Gastroesophageal sphincter (tissue), 4 donors: Measurements from ENCODE around the gene AASDH. TPM values are rescaled to one million over a fixed set of nuclear protein-coding genes. Genes with fewer than 3 reads are reported as not detected.

Source experiments
- ATAC-seq: fragments of 150-250 bp; one replicate; pipeline ENCODE4 v1.9.1; 2016; ENCODE audit warnings: mild to moderate bottlenecking, moderate library complexity
- H3K27ac ChIP-seq, 4 donors: fragments of 200-600 bp; sonication (generic) in 3 of 4; 1 replicate in 3 of 4; 2 replicates in 1 of 4; pipeline ENCODE4 v1.5.1; 2016 to 2019
- H3K27me3 ChIP-seq: fragments of 200-600 bp; sonication (generic); one replicate; pipeline ENCODE4 v1.5.1; 2019
- H3K36me3 ChIP-seq, 2 donors: fragments of 200-600 bp; sonication (generic); one replicate each; pipeline ENCODE4 v1.5.1; 2019; ENCODE audit warnings: control low read depth in 1 of 2
- H3K4me1 ChIP-seq, 3 donors: fragments of 200-600 bp; sonication (generic); 1 replicate in 2 of 3; 2 replicates in 1 of 3; pipeline ENCODE4 v1.5.1; 2016 to 2019; ENCODE audit warnings: control low read depth in 2 of 3
- H3K4me3 ChIP-seq, 2 donors: fragments of 200-600 bp; sonication (generic); one replicate each; pipeline ENCODE4 v1.5.1; 2019; ENCODE audit warnings: mild to moderate bottlenecking in 1 of 2, moderate library complexity in 1 of 2
- H3K9me3 ChIP-seq, 3 donors: fragments of 200-600 bp; sonication (generic); one replicate each; pipeline ENCODE4 v1.5.1; 2017 to 2019; ENCODE audit warnings: control low read depth in 2 of 3
- CTCF ChIP-seq, 4 experiments: fragments of 200-600 bp in 2 of 4; fragments of 450-650 bp in 2 of 4; sonication (generic) in 1 of 4; IDR thresholded peaks; one replicate each; pipeline ENCODE4 v1.5.1; 2017 to 2019; ENCODE audit warnings: antibody characterized with exemption in 4 of 4, mild to moderate bottlenecking in 2 of 4, moderate library complexity in 2 of 4
- EP300 ChIP-seq: sonication (generic); formaldehyde crosslinking; IDR thresholded peaks from one replicate; pipeline ENCODE4 v1.6.1; 2017; ENCODE audit warnings: antibody characterized with exemption, mild to moderate bottlenecking
- POLR2A ChIP-seq, 2 donors: fragments of 450-650 bp; IDR thresholded peaks; one replicate each; pipeline ENCODE4 v1.6.1; 2017; ENCODE audit warnings: antibody characterized with exemption in 2 of 2, mild to moderate bottlenecking in 2 of 2, moderate library complexity in 1 of 2
- POLR2AphosphoS5 ChIP-seq: sonication (generic); formaldehyde crosslinking; IDR thresholded peaks from one replicate; pipeline ENCODE4 v1.6.1; 2017; ENCODE audit warnings: antibody characterized with exemption
- WGBS, 2 donors: methylation state at CpG; one replicate each; pipeline ENCODE4 v1.1.5; 2018; ENCODE audit warnings: low coverage in 1 of 2; 5-methylcytosine and 5-hydroxymethylcytosine counted together
- total RNA-seq, 4 donors: library from RNA; depleted of rRNA; stranded (reverse); fragments of >200 nt; gene quantifications; one replicate each; pipeline ENCODE4 v1.1.0, GENCODE V29; 2016

Gene AASDH
- total RNA-seq, 4 donors from 2014 or later, result 4.5 to 13.1 (median 9.5) TPM

- Histone ChIP-seq H3K4me1 (no peaks in the 10 kb centered on the region), H3K27ac (no peak overlapping the region), H3K4me3 (no peak overlapping the region), H3K36me3 (no peaks in the 10 kb centered on the region), H3K27me3 (no peaks in the 10 kb centered on the region), H3K9me3 (no peaks in the 10 kb centered on the region)
- ATAC-seq, result no peak
- WGBS, 2 donors, result 59% methylated on average over 2 of the region's 2 CpGs; no CpG with 5 or more reads in 1 of the 2 donors
- no peak for TF ChIP-seq EP300
- TF ChIP-seq CTCF (IDR thresholded peaks at IDR 0.05), result no peak
- TF ChIP-seq POLR2AphosphoS5, result no peak
- TF ChIP-seq POLR2A (IDR thresholded peaks at IDR 0.05), result no peak
Measured at GRCh38 chr4:56326363-56326762, 60.9 kb downstream of the AASDH start.

- H3K27ac ChIP-seq, result no peak overlapping the region
- no peaks in the 10 kb centered on the region for H3K9me3 ChIP-seq
- H3K4me3 ChIP-seq, result no peak overlapping the region
- WGBS, 2 donors, result 33 to 57% methylated on average over 1 of the region's 8 CpGs
- TF ChIP-seq CTCF (IDR thresholded peaks at IDR 0.05), result no peak
- TF ChIP-seq EP300, result no peak
- no peak for TF ChIP-seq POLR2AphosphoS5
- TF ChIP-seq POLR2A (IDR thresholded peaks at IDR 0.05), result no peak
- H3K27me3 ChIP-seq, result no peaks in the 10 kb centered on the region
- ATAC-seq, result no peak
- H3K36me3 ChIP-seq, result no peaks in the 10 kb centered on the region
- H3K4me1 ChIP-seq, result no peaks in the 10 kb centered on the region
Measured at GRCh38 chr4:56324011-56324610, 63.2 kb downstream of the AASDH start.

- H3K27me3 ChIP-seq, result no peaks in the 10 kb centered on the region
- no peak for TF ChIP-seq CTCF (IDR thresholded peaks at IDR 0.05)
- TF ChIP-seq POLR2AphosphoS5, result no peak
- no peak for TF ChIP-seq POLR2A (IDR thresholded peaks at IDR 0.05)
- TF ChIP-seq EP300, result no peak
- no peak overlapping the region for H3K27ac ChIP-seq
- H3K9me3 ChIP-seq, result no peaks in the 10 kb centered on the region
- H3K36me3 ChIP-seq, result no peaks in the 10 kb centered on the region
- WGBS, 2 donors, result 50 to 72% methylated on average over 1 to 9 of the region's 10 CpGs
- H3K4me3 ChIP-seq, result no peak overlapping the region
- H3K4me1 ChIP-seq, result no peaks in the 10 kb centered on the region
- ATAC-seq, result no peak
Measured at GRCh38 chr4:56323327-56323726, 64.0 kb downstream of the AASDH start.

GRCh38 chr4:56321251-56321650, 66.0 kb downstream of the AASDH start:
- ATAC-seq, result no peak
- no peak overlapping the region for H3K27ac ChIP-seq
- no peak for TF ChIP-seq POLR2AphosphoS5
- no peak for TF ChIP-seq POLR2A (IDR thresholded peaks at IDR 0.05)
- no peak for TF ChIP-seq EP300
- TF ChIP-seq CTCF (IDR thresholded peaks at IDR 0.05), result no peak
- H3K27me3 ChIP-seq, result no peaks in the 10 kb centered on the region
- no peak overlapping the region for H3K4me3 ChIP-seq
- no peaks in the 10 kb centered on the region for H3K36me3 ChIP-seq
- H3K4me1 ChIP-seq, result no peaks in the 10 kb centered on the region
- WGBS, 2 donors, result 70 to 100% methylated on average over 1 of the region's 1 CpG
- H3K9me3 ChIP-seq, result no peaks in the 10 kb centered on the region

GRCh38 chr4:56320293-56320692, 67.0 kb downstream of the AASDH start:
- Histone ChIP-seq H3K4me3 (no peak overlapping the region), H3K4me1 (no peaks in the 10 kb centered on the region), H3K27ac (no peak overlapping the region), H3K27me3 (no peaks in the 10 kb centered on the region), H3K36me3 (no peaks in the 10 kb centered on the region), H3K9me3 (no peaks in the 10 kb centered on the region)
- TF ChIP-seq POLR2A (IDR thresholded peaks at IDR 0.05) (no peak), EP300 (no peak), POLR2AphosphoS5 (no peak), CTCF (IDR thresholded peaks at IDR 0.05) (no peak)
- ATAC-seq, result no peak
- WGBS, 2 donors, result 83 to 88% methylated on average over 5 of the region's 5 CpGs
